ENCODE data around the gene ASXL2. TPM values are rescaled to one million over a fixed set of nuclear protein-coding genes. Genes with fewer than 3 reads are reported as not detected.

Gene ASXL2
- polyA plus RNA-seq, 1 experiment: 14.0 TPM

GRCh38 chr2:25814681-25815080 lies 63.6 kb downstream of the ASXL2 start:
- CTCF ChIA-PET: no interaction called here

GRCh38 chr2:25810428-25810827 lies 67.9 kb downstream of the ASXL2 start:
- ChIA-PET CTCF (interaction anchor here (0.7 kb wide), 1 partner anchor 218 kb away, joined by 3 read pairs; no protein-coding TSS in a partner anchor), POLR2A (no interaction called here)
- no peak for DNase-seq (ENCODE audit: low read depth, low spot score)
- Histone ChIP-seq H3K4me3 (ENCODE audit: low read depth, low read length) (no peak overlapping the region), H3K27me3 (ENCODE audit: control insufficient read depth, insufficient read depth, low read length) (no peaks in the 10 kb centered on the region), H3K27ac (ENCODE audit: low read depth, low read length) (no peak overlapping the region), H3K9me3 (ENCODE audit: control insufficient read depth, insufficient read depth, low read length) (no peaks in the 10 kb centered on the region)
- TF ChIP-seq CTCF (IDR thresholded peaks at IDR 0.05; ENCODE audit: low read depth, low read length): no peak

More at GRCh38 chr2:25814681-25815080, 63.6 kb downstream of the ASXL2 start:
- Histone ChIP-seq H3K4me3 (ENCODE audit: low read depth, low read length) (no peak overlapping the region), H3K27me3 (ENCODE audit: control insufficient read depth, insufficient read depth, low read length) (no peaks in the 10 kb centered on the region), H3K9me3 (ENCODE audit: control insufficient read depth, insufficient read depth, low read length) (no peaks in the 10 kb centered on the region), H3K27ac (ENCODE audit: low read depth, low read length) (no peak overlapping the region)
- no peak for TF ChIP-seq CTCF (IDR thresholded peaks at IDR 0.05; ENCODE audit: low read depth, low read length)
- POLR2A ChIA-PET: no interaction called here
- no peak for DNase-seq (ENCODE audit: low read depth, low spot score)

GRCh38 chr2:25809646-25810045 lies 68.6 kb downstream of the ASXL2 start:
- DNase-seq (ENCODE audit: low read depth, low spot score): no peak
- CTCF ChIA-PET: interaction anchor here (0.7 kb wide), 1 partner anchor 217 kb away, joined by 3 read pairs; no protein-coding TSS in a partner anchor
- POLR2A ChIA-PET: no interaction called here
- TF ChIP-seq CTCF (IDR thresholded peaks at IDR 0.05; ENCODE audit: low read depth, low read length): no peak
- Histone ChIP-seq H3K27ac (ENCODE audit: low read depth, low read length) (no peak overlapping the region), H3K27me3 (ENCODE audit: control insufficient read depth, insufficient read depth, low read length) (no peaks in the 10 kb centered on the region), H3K4me3 (ENCODE audit: low read depth, low read length) (no peak overlapping the region), H3K9me3 (ENCODE audit: control insufficient read depth, insufficient read depth, low read length) (no peaks in the 10 kb centered on the region)

GRCh38 chr2:25808006-25808383 lies 70.3 kb downstream of the ASXL2 start:
- H3K4me3 ChIP-seq (ENCODE audit: low read depth, low read length): no peak overlapping the region
- H3K27me3 ChIP-seq (ENCODE audit: control insufficient read depth, insufficient read depth, low read length): no peaks in the 10 kb centered on the region
- TF ChIP-seq CTCF (IDR thresholded peaks at IDR 0.05; ENCODE audit: low read depth, low read length): no peak
- no peak for DNase-seq (ENCODE audit: low read depth, low spot score)
- ChIA-PET CTCF (no interaction called here), POLR2A (no interaction called here)
- H3K27ac ChIP-seq (ENCODE audit: low read depth, low read length): no peak overlapping the region
- no peaks in the 10 kb centered on the region for H3K9me3 ChIP-seq (ENCODE audit: control insufficient read depth, insufficient read depth, low read length)

GRCh38 chr2:25806941-25807340 lies 71.3 kb downstream of the ASXL2 start:
- TF ChIP-seq CTCF (IDR thresholded peaks at IDR 0.05; ENCODE audit: low read depth, low read length): no peak
- Histone ChIP-seq H3K9me3 (ENCODE audit: control insufficient read depth, insufficient read depth, low read length) (no peaks in the 10 kb centered on the region), H3K27me3 (ENCODE audit: control insufficient read depth, insufficient read depth, low read length) (no peaks in the 10 kb centered on the region), H3K27ac (ENCODE audit: low read depth, low read length) (no peak overlapping the region), H3K4me3 (ENCODE audit: low read depth, low read length) (no peak overlapping the region)
- CTCF ChIA-PET: interaction anchor here (1.3 kb wide), 1 partner anchor 12 kb away, joined by 3 read pairs; no protein-coding TSS in a partner anchor
- POLR2A ChIA-PET: no interaction called here
- no peak for DNase-seq (ENCODE audit: low read depth, low spot score)

All from AG04450 (cell line).